ENCODE results near the gene ELF4.
"Not testable (repeated sequence)": the region's sequence is repeated elsewhere in the genome, so short reads cannot be mapped to it uniquely, and the experiment has no call there.

DNA sequence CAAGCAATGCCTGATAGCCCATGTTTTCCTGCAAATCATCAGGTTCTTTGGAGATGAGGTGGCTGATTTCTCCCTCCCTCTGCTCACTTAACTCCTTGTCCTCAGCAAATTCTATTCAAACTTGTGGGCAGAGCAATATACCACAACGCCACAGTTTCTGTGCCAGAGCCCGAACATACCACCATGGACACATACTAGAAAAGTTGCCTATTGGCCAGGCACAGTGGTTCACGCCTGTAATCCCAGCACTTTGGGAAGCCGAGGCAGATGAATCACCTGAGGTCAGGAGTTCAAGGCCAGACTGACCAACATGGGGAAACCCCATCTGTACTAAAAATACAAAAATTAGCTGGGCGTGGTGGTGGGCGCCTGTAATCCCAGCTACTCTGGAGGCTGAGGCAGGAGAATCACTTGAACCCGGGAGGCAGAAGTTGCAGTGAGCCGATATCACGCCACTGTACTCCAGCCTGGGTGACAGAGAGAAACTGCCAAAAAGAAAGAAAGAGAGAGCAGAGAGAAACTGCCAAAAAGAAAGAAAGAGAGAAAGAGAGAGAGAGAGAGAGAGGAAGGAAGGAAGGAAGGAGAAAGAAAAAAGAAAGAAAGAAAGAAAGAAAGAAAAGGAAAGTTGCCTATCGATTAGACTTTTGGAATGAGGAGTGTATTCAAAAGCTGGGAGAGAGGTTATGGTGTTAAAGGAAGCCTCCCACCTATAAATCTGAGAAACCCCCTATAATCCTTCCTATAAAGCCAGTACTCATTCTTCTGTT, 5.0 kb upstream of the ELF4 start:
- TF ChIP-seq, protein P1, sequence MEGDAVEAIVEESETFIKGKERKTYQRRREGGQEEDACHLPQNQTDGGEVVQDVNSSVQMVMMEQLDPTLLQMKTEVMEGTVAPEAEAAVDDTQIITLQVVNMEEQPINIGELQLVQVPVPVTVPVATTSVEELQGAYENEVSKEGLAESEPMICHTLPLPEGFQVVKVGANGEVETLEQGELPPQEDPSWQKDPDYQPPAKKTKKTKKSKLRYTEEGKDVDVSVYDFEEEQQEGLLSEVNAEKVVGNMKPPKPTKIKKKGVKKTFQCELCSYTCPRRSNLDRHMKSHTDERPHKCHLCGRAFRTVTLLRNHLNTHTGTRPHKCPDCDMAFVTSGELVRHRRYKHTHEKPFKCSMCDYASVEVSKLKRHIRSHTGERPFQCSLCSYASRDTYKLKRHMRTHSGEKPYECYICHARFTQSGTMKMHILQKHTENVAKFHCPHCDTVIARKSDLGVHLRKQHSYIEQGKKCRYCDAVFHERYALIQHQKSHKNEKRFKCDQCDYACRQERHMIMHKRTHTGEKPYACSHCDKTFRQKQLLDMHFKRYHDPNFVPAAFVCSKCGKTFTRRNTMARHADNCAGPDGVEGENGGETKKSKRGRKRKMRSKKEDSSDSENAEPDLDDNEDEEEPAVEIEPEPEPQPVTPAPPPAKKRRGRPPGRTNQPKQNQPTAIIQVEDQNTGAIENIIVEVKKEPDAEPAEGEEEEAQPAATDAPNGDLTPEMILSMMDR (IDR thresholded peaks at IDR 0.05; ENCODE audit: low read depth, low read length, poor library complexity, severe bottlenecking) = not testable (repeated sequence)
- TF ChIP-seq EZH2phosphoT487 (IDR thresholded peaks at IDR 0.05; ENCODE audit: borderline replicate concordance, low read length) = not testable (repeated sequence)

Measured in DOHH2 (cell line).